PC-3 (cell line): Measurements from ENCODE around the gene ARL11.

Source experiments
- EZH2 ChIP-seq: fragments of 300-600 bp; sonication (generic); IDR thresholded peaks from one replicate; pipeline ENCODE4 v1.6.1; 2017; ENCODE audit warnings: antibody characterized with exemption, mild to moderate bottlenecking, low read length; ENCODE audit not compliant: unreplicated experiment
- TF ChIP-seq, protein P1 (sequence below): fragments of 300-600 bp; sonication (generic); conservative IDR thresholded peaks from 2 replicates; pipeline ENCODE4 v1.5.1; 2017; ENCODE audit warnings: antibody characterized with exemption, low read depth, mild to moderate bottlenecking, low read length

DNA sequence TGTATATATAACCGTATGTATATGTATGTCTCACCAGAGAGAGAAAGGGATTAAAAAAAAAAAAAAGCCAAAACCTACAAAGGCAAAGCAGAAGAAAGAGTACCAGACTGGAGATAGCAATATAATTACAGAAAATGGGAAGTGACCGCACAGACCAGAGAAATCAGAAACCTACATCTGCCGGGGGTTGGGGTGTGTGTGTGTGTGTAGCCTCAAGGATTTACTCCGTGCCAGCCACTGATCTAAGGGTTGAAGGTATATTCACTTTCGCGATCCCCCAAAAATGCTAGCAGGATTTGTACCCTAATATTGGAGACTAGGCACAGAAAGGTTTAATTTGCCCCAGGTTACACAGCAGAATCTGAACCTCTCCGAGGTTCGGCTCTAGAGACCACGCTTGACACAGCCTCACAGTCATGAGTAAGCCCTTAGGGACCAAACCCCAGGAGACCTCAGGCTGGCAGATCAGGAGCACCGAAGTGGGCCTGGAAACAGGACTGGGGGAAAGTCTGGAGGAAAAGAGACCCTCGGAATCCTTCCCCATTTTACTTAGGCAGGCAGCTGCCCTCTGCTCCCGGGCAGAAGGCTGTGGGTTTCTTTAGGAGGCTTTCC lies 14.8 kb downstream of the ARL11 start:
- TF ChIP-seq, protein P1, sequence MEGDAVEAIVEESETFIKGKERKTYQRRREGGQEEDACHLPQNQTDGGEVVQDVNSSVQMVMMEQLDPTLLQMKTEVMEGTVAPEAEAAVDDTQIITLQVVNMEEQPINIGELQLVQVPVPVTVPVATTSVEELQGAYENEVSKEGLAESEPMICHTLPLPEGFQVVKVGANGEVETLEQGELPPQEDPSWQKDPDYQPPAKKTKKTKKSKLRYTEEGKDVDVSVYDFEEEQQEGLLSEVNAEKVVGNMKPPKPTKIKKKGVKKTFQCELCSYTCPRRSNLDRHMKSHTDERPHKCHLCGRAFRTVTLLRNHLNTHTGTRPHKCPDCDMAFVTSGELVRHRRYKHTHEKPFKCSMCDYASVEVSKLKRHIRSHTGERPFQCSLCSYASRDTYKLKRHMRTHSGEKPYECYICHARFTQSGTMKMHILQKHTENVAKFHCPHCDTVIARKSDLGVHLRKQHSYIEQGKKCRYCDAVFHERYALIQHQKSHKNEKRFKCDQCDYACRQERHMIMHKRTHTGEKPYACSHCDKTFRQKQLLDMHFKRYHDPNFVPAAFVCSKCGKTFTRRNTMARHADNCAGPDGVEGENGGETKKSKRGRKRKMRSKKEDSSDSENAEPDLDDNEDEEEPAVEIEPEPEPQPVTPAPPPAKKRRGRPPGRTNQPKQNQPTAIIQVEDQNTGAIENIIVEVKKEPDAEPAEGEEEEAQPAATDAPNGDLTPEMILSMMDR = no peak
- no peak for TF ChIP-seq EZH2
